ENCODE data around the gene BCAT1.
"Not testable (repeated sequence)": the region's sequence is repeated elsewhere in the genome, so short reads cannot be mapped to it uniquely, and the experiment has no call there.

BCAT1 gene

GRCh38 chr12:24850496-24850895, 98.4 kb downstream of the BCAT1 start:
- no peak for DNase-seq

GRCh38 chr12:24848941-24849477, 99.9 kb downstream of the BCAT1 start:
- no peak for DNase-seq

- no peak for DNase-seq
Measured at GRCh38 chr12:24846689-24847088, 102.2 kb downstream of the BCAT1 start.

- DNase-seq: no peak
Measured at GRCh38 chr12:24845615-24846014, 103.3 kb downstream of the BCAT1 start.

- DNase-seq: no peak
Measured at GRCh38 chr12:24840046-24840800, 108.7 kb downstream of the BCAT1 start.

GRCh38 chr12:24839268-24839791, 109.6 kb downstream of the BCAT1 start:
- no peak for DNase-seq

- no peak for DNase-seq
Measured at GRCh38 chr12:24838531-24838950, 110.4 kb downstream of the BCAT1 start.

- no peak for DNase-seq
Measured at GRCh38 chr12:24835377-24835776, 113.5 kb downstream of the BCAT1 start.

GRCh38 chr12:24833513-24833912, 115.4 kb downstream of the BCAT1 start:
- no peak for DNase-seq

- no peak for DNase-seq
Measured at GRCh38 chr12:24823808-24824515, 124.9 kb downstream of the BCAT1 start.

GRCh38 chr12:24822121-24822899, 126.6 kb downstream of the BCAT1 start:
- no peak for DNase-seq

GRCh38 chr12:24821691-24822090, 127.2 kb downstream of the BCAT1 start:
- DNase-seq: no peak

- no peak for DNase-seq
Measured at GRCh38 chr12:24820872-24821271, 128.0 kb downstream of the BCAT1 start.

- DNase-seq: no peak
Measured at GRCh38 chr12:24818351-24818750, 130.6 kb downstream of the BCAT1 start.

GRCh38 chr12:24815114-24815423, 133.8 kb downstream of the BCAT1 start:
- DNase-seq: no peak

GRCh38 chr12:24814379-24815113, 134.4 kb downstream of the BCAT1 start:
- no peak for DNase-seq

- no peak for DNase-seq
Measured at GRCh38 chr12:24810378-24810777, 138.5 kb downstream of the BCAT1 start.

GRCh38 chr12:24809306-24809705, 139.6 kb downstream of the BCAT1 start:
- not testable (repeated sequence) for DNase-seq

GRCh38 chr12:24808651-24809050, 140.2 kb downstream of the BCAT1 start:
- DNase-seq: no peak

GRCh38 chr12:24806386-24806785, 142.5 kb downstream of the BCAT1 start:
- no peak for DNase-seq

- DNase-seq: no peak
Measured at GRCh38 chr12:24803430-24804245, 145.3 kb downstream of the BCAT1 start.

- no peak for DNase-seq
Measured at GRCh38 chr12:24798335-24798734, 150.6 kb downstream of the BCAT1 start.
